GM13977 (cell line): ENCODE measurements around the gene TTC7B.

Experiments used
- DNase-seq: peaks from one replicate; pipeline ENCODE4 v3.0.0; 2012; ENCODE audit warnings: low spot score
- in situ Hi-C: fragments of 300-500 bp; cut with MboI; formaldehyde crosslinking; loops from one replicate; pipeline ENCODE4 v1.12.0; 2022; ENCODE audit warnings: low sequenced_read_pairs, low pct_unique_long_range_greater_than_20kb, mixed read lengths, inconsistent platforms; ENCODE audit not compliant: unreplicated experiment
- TF ChIP-seq, protein P1 (sequence below): IDR thresholded peaks from 2 replicates; pipeline ENCODE4 v1.5.1; 2012; ENCODE audit warnings: mild to moderate bottlenecking, control low read depth; ENCODE audit not compliant: insufficient read depth; ENCODE audit errors: extremely low read depth, missing control alignments

TTC7B gene

DNA sequence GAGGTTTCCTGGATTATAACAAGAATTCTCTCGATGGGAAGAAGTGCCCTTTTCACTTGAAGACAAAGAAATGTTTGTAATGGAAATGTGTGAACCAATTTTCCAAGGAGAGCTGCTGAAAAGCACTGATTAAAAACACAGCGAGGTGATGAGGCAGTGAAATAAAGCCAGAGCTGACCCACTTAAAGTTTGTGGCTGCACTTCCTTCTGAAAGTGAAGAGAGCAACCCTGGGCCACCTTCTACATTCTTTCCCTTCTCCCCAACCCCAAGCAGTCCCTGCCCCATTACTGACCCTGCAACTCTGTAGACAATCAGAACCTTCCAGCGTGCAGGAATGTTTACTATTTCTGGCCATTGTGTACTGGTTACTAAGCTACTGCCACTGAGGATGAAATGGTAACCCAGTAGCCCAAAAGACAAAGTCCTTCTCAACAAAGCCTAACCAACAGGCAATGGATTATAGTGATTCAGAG lies 173.9 kb downstream of the TTC7B start:
- TF ChIP-seq, protein P1, sequence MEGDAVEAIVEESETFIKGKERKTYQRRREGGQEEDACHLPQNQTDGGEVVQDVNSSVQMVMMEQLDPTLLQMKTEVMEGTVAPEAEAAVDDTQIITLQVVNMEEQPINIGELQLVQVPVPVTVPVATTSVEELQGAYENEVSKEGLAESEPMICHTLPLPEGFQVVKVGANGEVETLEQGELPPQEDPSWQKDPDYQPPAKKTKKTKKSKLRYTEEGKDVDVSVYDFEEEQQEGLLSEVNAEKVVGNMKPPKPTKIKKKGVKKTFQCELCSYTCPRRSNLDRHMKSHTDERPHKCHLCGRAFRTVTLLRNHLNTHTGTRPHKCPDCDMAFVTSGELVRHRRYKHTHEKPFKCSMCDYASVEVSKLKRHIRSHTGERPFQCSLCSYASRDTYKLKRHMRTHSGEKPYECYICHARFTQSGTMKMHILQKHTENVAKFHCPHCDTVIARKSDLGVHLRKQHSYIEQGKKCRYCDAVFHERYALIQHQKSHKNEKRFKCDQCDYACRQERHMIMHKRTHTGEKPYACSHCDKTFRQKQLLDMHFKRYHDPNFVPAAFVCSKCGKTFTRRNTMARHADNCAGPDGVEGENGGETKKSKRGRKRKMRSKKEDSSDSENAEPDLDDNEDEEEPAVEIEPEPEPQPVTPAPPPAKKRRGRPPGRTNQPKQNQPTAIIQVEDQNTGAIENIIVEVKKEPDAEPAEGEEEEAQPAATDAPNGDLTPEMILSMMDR, result no peak
- DNase-seq, result no peak
- in situ Hi-C loops, result no loop called here

DNA sequence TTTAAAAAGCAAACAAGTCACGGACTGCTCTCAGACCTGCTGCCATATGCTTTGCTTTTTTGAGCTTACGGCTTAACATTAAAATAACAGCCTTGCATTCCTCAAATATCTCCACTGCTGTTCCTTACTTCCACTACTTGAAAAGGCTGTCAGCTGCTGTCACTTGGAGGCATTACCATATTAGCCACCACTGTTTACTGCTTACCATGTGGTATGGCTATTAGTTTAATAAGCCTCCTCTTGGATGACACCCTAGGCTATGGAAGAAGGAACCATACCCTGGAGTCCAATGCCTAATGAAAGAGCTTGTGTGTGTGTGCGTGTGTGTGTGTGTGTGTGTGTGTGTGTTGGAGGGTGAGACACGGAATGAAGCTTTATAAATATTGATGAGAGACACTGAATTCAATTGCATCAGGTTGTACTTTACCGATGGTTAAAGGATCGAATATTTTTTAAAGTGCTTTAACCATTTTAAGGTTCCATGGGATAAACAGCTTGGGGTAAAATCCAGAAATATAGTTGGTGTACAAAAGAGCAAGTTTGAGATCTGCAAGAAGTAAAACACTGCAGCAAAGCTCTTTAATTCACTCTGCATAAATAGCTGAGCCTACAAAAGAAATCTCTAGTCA lies 174.5 kb downstream of the TTC7B start:
- TF ChIP-seq, protein P1, result no peak
- DNase-seq, result no peak
- in situ Hi-C loops, result no loop called here

DNA sequence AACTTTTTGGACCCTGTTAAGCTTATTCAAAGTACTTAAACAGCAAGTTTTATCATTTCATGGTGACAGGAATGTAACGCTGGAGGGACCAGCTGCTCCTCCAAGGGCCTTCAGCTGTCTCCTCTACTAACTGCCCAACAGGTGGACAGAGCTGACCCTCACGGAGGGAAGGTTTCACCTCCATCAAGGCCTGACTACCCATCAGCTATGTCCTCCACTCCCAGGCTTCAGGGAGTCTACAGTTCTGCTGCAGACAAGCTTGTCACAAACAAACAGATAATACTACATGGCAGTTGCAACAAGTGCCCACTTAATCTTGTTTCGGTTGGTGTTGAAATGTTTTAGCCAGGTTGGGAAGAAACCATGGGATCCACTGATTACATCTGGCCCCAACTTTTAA lies 175.1 kb downstream of the TTC7B start:
- no peak for DNase-seq
- TF ChIP-seq, protein P1, result no peak
- in situ Hi-C loops, result no loop called here

DNA sequence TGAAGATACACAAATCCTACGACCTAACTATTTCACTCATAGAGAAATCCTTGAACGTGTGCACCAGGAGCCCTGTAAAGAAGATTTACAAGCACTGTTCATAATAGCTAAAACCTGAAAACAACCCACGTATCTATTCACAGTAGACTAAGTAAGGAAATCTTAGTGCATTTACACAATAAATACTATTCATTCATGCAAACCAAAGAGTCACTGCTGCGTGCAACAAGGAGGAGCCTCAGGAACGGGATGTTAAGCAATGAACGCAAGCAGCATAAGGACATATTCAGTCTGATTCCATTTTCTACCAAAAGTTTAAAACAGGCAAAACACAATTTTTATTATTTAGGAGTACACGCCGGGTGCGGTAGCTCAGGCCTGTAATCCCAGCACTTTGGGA lies 176.6 kb downstream of the TTC7B start:
- in situ Hi-C loops, result no loop called here
- DNase-seq, result no peak
- TF ChIP-seq, protein P1, result no peak

DNA sequence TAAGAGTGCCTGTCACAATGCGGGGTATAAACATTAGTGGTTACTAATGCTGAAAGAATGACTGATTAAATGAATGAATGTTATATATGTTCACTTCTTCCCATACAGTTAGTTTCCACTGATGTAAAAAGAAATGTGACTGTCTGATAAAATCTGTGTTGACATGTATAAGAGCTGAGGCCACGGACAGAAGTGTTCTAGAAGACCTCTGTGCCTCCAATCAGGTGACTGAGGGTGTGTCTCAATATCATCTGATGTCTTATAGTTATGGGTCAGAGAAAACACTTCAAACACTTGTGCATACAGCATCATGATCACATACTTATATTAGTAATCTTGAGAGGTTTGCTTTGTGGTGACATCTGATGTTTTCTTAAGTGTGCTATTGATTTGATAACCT lies 183.4 kb downstream of the TTC7B start:
- TF ChIP-seq, protein P1, result no peak
- DNase-seq, result no peak
- in situ Hi-C loops, result no loop called here

DNA sequence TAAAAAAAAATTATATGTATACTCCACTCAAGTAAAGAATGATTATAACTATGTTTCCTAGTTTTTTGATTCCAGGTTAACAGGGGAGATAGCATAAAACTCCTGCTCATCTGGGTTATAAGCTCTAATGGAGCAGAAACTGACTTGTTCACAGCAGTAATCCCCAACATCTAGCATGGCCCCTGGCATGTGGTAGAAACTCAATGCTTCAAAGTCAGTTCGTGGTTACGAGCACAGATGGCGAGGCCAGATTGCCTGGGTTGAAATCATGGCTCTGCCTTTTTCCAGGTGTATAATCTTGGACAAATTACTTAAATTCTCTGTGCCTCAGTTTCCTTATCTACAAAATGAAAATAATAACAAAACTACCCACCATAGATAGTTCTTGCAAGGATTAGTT lies 183.8 kb downstream of the TTC7B start:
- TF ChIP-seq, protein P1, result no peak
- DNase-seq, result no peak
- in situ Hi-C loops, result no loop called here
